Measurements from ENCODE around the gene PDLIM1. TPM values are rescaled to one million over a fixed set of nuclear protein-coding genes. Genes with fewer than 3 reads are reported as not detected.

The PDLIM1 gene
- total and polyA plus RNA-seq, 2 donors from 2014 or later: 72.9 to 148 TPM

- Histone ChIP-seq H3K4me1 (ENCODE audit: control insufficient read depth in 2 of 3, insufficient read depth in 2 of 3, low read depth in 1 of 3, low read length in 3 of 3) (no peaks in the 10 kb centered on the region), H3K27me3 (ENCODE audit: control insufficient read depth, insufficient read depth, low read length) (no peaks in the 10 kb centered on the region), H3K9me3 (ENCODE audit: control insufficient read depth in 2 of 3, insufficient read depth in 1 of 3, low read length in 3 of 3) (peaks cover 0 to 2% (median 0%) of the 10 kb centered on the region in 3 donors), H3K9ac (ENCODE audit: low read length in 3 of 3) (no peak overlapping the region), H3K36me3 (ENCODE audit: control insufficient read depth in 2 of 3, insufficient read depth in 3 of 3, low read length in 3 of 3) (no peaks in the 10 kb centered on the region), H3K4me3 (ENCODE audit: low read length in 3 of 3) (no peak overlapping the region), H3K27ac (ENCODE audit: low read depth in 2 of 2, low read length in 2 of 2) (no peak overlapping the region)
- DNase-seq (no peak), FAIRE-seq (no peak)
- intact Hi-C loops (cut with DNase I): no loop called here
- TF ChIP-seq CTCF (IDR thresholded peaks at IDR 0.05; ENCODE audit: borderline replicate concordance, extremely low read depth, insufficient read depth): no peak
These were observed 33.0 kb downstream of the PDLIM1 start for GRCh38 chr10:95257849-95258248.

GRCh38 chr10:95256268-95256667 is 34.5 kb downstream of the PDLIM1 start:
- FAIRE-seq (no peak), DNase-seq (no peak)

GRCh38 chr10:95254629-95255028 is 36.2 kb downstream of the PDLIM1 start:
- no peaks in the 10 kb centered on the region for H3K36me3 ChIP-seq (ENCODE audit: control insufficient read depth in 2 of 3, insufficient read depth in 3 of 3, low read length in 3 of 3)
- no peak for DNase-seq
- no peak overlapping the region for H3K4me3 ChIP-seq (ENCODE audit: low read length in 3 of 3)
- no peak for FAIRE-seq
- intact Hi-C loops (cut with DNase I): no loop called here
- no peak overlapping the region for H3K27ac ChIP-seq (ENCODE audit: low read depth in 2 of 2, low read length in 2 of 2)
- H3K4me1 ChIP-seq (ENCODE audit: control insufficient read depth in 2 of 3, insufficient read depth in 2 of 3, low read depth in 1 of 3, low read length in 3 of 3): no peaks in the 10 kb centered on the region
- H3K27me3 ChIP-seq (ENCODE audit: control insufficient read depth, insufficient read depth, low read length): no peaks in the 10 kb centered on the region
- no peak overlapping the region for H3K9ac ChIP-seq (ENCODE audit: low read length in 3 of 3)
- H3K9me3 ChIP-seq (ENCODE audit: control insufficient read depth in 2 of 3, insufficient read depth in 1 of 3, low read length in 3 of 3): peaks cover 0 to 2% (median 0%) of the 10 kb centered on the region in 3 donors
- TF ChIP-seq CTCF (IDR thresholded peaks at IDR 0.05; ENCODE audit: borderline replicate concordance, extremely low read depth, insufficient read depth): no peak

More at GRCh38 chr10:95256268-95256667, 34.5 kb downstream of the PDLIM1 start:
- Histone ChIP-seq H3K27ac (ENCODE audit: low read depth in 2 of 2, low read length in 2 of 2) (no peak overlapping the region), H3K9ac (ENCODE audit: low read length in 3 of 3) (no peak overlapping the region), H3K4me1 (ENCODE audit: control insufficient read depth in 2 of 3, insufficient read depth in 2 of 3, low read depth in 1 of 3, low read length in 3 of 3) (no peaks in the 10 kb centered on the region), H3K9me3 (ENCODE audit: control insufficient read depth in 2 of 3, insufficient read depth in 1 of 3, low read length in 3 of 3) (peaks cover 0 to 2% (median 0%) of the 10 kb centered on the region in 3 donors), H3K4me3 (ENCODE audit: low read length in 3 of 3) (no peak overlapping the region), H3K36me3 (ENCODE audit: control insufficient read depth in 2 of 3, insufficient read depth in 3 of 3, low read length in 3 of 3) (no peaks in the 10 kb centered on the region), H3K27me3 (ENCODE audit: control insufficient read depth, insufficient read depth, low read length) (no peaks in the 10 kb centered on the region)
- TF ChIP-seq CTCF (IDR thresholded peaks at IDR 0.05; ENCODE audit: borderline replicate concordance, extremely low read depth, insufficient read depth): no peak
- intact Hi-C loops (cut with DNase I): no loop called here

- Histone ChIP-seq H3K4me3 (ENCODE audit: low read length in 3 of 3) (no peak overlapping the region), H3K4me1 (ENCODE audit: control insufficient read depth in 2 of 3, insufficient read depth in 2 of 3, low read depth in 1 of 3, low read length in 3 of 3) (no peaks in the 10 kb centered on the region), H3K9me3 (ENCODE audit: control insufficient read depth in 2 of 3, insufficient read depth in 1 of 3, low read length in 3 of 3) (peaks cover 0 to 2% (median 0%) of the 10 kb centered on the region in 3 donors), H3K9ac (ENCODE audit: low read length in 3 of 3) (no peak overlapping the region), H3K27ac (ENCODE audit: low read depth in 2 of 2, low read length in 2 of 2) (no peak overlapping the region), H3K36me3 (ENCODE audit: control insufficient read depth in 2 of 3, insufficient read depth in 3 of 3, low read length in 3 of 3) (no peaks in the 10 kb centered on the region), H3K27me3 (ENCODE audit: control insufficient read depth, insufficient read depth, low read length) (no peaks in the 10 kb centered on the region)
- no peak for DNase-seq
- no peak for TF ChIP-seq CTCF (IDR thresholded peaks at IDR 0.05; ENCODE audit: borderline replicate concordance, extremely low read depth, insufficient read depth)
- FAIRE-seq: no peak
- intact Hi-C loops (cut with DNase I): no loop called here
These were observed 37.1 kb downstream of the PDLIM1 start for GRCh38 chr10:95253686-95254085.

All from kidney (tissue), 14 donors.